GM21367 (cell line): Measurements from ENCODE around the gene PLEKHA6.

Experiments used
- ATAC-seq: cut with Tn5 transposase; IDR thresholded peaks from one replicate; pipeline ENCODE4 v1.9.1; 2021; ENCODE audit not compliant: unreplicated experiment

The PLEKHA6 gene

DNA sequence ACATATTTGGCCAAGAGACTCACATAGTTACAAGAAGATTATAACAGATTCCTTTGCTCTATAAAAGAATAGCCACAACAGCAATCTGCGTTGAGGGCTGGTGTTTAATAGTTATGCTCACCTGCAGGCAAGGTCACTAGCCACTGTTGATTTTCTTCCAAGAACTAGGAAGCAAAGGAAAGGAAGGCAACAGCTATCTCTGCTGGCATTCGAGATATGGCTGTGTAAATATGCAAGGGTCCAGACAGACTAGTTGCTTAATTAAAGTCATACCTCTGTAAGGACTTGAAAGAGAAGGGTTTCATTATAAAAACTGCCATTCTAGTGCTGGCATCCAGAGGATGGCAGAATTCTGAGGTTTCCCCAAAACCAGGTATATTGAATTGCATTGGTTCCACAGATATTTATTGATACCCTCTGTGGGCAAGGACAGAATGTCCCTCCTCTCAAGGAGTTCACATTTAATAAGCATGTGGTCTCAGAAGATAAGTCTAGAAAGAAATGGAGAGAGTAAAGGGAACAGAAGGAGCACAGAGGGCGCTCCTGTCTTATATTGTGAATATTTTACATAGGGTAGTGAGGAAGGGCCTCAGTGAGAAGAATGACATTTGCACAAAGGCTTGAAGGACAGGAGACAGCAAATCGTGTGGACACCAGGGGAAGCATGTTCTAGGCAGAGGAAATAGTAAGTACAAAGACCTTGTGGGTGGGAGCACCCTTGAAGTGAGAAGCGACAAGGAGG lies 23.6 kb upstream of the PLEKHA6 start:
- no peak for ATAC-seq

DNA sequence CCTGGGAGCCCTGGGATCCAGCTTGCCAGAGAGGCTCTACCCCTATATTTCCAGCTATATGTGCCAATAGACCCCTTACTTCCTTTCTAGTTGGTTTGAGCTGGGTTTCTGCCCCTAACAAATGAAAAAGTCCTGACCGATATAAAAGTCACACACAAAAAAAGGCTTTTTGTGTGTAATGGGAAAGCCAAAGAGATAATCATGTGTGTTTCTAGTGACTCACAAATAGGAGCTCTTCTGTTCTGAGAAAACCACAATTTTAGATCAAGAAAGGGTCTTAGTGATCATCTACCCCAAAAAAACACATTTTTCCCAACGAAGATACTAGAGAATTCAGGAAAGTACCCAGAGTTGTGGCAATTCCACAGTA lies 23.0 kb upstream of the PLEKHA6 start:
- no peak for ATAC-seq

DNA sequence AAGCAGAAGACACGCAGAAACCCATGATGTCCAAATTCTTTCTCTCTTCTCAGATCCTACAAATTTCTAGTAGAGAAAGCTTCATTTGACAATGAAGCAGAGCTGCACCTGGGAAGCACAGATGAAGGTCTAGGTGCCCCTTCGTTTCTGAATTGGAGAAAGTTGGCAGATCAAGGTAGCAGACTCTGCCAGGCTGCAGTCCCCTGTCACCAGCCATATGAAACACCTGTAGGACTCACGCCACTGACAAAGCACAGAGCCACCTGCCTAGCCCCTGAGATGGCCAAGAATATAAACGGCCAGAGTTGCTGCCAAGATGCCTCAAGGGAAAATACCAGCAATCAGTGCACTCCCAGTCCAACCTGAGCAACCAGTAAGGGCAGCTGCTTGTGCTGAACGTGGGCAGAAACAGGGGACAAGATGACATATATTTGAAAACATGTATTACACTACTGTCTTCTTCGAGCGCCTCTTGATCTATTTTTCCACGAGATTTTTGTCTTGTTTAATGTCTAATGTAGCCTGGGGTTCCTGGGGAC lies 20.6 kb upstream of the PLEKHA6 start:
- ATAC-seq, result no peak

DNA sequence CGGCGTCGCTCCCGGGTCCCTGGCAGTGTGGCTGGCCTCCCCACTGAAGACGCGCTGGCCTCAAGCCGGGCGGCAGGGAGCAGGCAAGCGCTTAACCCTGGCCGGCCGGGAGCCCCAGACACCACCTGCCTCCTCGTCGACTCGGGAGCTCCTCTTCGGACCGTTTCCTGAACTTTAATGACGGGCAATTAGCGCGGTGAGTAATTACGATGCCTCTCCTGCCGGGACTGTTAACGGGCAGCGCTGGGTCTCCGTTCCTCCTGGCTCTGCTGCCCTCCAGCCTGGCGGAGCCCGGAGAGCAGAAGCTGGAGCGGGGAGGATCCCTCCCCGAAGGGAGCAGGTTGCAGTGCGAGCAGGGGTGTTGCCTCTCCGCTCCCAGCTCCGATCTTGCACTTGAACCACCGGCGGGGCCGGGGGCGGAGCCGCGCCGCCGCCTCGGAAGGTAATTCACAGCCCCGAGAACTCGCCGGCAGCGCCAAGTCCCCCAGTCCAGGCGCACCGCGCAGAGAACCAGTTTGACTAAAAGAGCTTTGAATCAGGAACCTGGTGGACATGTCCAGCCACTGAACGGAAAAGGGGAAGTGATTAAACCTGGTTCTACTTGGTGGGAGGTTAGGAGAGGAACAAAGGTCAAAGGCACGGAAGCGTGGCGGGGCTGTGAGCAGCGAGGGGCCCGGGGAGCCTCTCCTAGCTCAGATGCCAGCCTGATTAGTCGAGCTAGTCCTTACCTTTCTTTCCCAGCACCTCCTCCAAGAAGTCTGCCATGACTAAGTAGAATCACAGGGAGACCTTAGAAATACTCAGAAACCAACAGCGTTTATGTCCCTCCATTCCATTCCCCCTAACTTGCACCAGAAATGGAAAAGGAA lies 18.3 kb upstream of the PLEKHA6 start:
- ATAC-seq, result no peak

DNA sequence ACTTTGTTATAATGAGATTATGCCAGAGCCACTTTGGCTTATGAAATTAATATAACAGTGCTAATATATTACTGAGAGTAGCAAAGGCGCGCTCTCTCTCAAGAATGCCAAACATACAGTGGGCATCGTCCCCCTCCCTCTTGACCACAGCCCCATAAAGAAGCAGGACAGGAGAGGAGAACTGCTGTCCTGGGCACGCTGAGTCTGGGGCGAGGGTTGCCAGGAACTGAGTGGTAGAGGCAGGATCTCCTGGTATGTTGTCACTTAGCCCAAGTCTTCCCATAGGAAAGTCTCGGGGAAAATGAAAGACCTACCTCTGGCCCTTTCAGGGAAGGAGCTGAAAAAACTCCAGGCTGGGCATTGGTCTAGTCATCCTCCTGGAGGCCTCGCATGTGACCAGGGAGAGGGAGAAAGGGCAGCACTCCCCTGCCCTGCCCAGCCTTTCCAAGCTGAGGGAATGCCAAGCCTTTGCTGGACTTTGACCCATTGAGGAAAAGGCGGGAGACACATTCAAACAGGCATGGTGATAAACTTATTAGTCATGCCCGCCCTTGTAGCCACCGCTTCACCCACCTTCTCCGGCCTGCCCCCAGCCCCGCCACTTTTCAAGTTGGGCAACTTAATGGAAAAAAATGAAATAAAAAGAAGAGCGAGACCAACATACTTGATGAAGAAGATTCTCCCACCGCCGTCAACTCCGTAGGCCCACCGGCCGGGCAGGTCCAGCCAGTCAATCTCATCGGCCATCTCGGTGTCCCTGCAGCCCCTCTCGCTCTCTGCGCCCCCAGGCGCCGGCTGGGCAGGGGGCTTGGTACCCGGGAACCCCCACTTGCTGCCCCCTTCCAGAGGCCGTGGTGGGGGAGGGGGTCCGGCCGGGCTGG lies 17.4 kb upstream of the PLEKHA6 start:
- ATAC-seq, result no peak

DNA sequence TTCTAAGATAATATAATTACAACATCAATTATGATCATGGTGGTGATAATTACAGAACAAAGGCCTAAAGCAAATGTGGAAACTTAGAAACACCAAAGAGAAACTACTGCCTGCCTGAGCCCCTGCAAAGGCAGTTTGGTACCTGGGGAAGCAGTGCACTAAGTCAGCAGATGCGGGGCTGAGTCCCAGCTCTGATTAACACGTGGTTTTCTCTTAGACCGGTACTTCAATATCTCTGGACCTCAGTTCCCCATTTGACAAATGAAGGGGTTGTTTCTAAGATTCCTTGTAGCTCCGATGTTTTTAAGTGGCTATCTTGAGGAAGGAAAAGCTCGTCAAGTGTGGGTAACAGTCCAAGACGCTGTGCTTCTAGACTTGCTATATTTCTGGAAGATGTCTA lies 16.7 kb upstream of the PLEKHA6 start:
- no peak for ATAC-seq

DNA sequence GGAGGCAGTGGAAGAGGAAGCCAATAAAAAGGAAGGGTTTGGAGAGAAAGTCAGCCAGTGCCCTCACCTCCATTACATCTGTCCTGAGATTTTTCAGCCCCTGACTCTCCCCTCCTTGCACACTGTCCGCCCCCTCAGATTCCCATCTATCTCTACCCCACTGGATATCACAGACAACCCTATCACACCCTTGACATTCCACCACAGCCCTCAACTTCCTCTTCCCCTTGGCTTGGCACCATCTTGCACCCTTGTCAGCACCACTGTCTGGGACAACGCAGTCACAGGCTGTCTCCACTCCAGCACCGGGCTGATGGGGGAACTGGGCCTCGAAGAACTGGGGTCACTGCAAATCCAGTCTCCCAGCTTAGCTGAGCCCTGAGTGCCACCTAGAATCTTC lies 14.2 kb upstream of the PLEKHA6 start:
- ATAC-seq, result no peak

GRCh38 chr1:204370176-204370575 lies 10.4 kb upstream of the PLEKHA6 start:
- ATAC-seq, result no peak

- ATAC-seq, result no peak
Measured at GRCh38 chr1:204368996-204369726, 9.4 kb upstream of the PLEKHA6 start.

DNA sequence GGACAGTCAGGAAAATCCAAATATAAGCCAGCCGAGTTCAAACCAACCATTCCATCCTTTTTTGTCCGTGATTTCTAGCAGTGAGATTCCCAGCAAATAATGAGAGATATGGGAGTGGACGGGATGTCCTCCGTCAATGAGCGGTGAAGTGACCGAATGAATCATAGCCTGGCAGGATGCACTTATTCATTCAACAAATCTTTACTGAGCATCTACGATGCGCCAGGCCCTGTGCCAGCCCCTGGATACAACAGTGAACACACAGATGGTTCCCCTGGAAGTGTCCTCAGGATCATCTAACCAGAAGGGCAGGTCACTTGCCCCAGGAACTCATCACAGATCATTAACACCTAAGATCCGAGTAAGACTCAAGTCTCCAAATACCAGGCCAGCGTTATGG lies 8.2 kb upstream of the PLEKHA6 start:
- no peak for ATAC-seq

- no peak for ATAC-seq
Measured at GRCh38 chr1:204367193-204367858, 7.6 kb upstream of the PLEKHA6 start.

DNA sequence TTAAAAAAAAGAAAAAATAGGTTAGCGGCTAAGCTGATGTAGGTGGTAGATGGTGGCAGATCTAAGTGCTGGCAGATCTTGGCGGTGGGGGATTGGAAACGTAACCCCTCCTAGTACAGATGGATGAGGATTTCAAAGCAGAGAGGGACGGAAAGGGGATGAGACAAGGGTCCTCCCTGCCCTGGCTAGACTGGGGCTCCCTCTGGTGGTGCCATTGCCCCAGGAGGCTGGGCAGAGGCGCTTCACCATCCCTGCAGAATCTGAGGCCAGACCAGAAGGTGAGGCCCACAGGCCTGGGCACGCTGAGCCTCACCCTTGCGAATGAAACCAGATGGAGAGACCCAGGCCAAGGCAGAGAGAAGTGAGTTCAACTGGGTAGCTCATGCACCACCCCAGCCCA lies 7.0 kb upstream of the PLEKHA6 start:
- ATAC-seq, result no peak

- no peak for ATAC-seq
Measured at GRCh38 chr1:204363335-204364114, 3.8 kb upstream of the PLEKHA6 start.

DNA sequence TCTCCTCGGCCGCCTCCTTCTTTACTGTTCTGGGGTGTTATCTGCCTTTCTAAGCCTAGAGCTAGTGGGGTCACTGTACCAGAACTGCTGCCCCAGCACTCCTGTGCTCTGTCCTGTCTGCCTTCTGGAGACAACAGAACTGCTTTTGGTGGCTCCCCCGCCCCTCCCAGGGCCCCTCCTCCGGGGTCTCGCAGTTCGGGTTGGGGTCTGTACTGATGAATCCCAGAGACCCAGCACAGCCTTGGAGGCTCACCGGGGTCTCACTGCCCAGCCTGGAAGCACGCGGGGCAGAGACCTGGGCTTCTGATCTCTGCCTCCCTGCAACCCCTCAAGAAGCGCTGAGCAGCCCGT lies 3.2 kb upstream of the PLEKHA6 start:
- no peak for ATAC-seq

- ATAC-seq, result no peak
Measured at GRCh38 chr1:204361781-204362180, 2.1 kb upstream of the PLEKHA6 start.

DNA sequence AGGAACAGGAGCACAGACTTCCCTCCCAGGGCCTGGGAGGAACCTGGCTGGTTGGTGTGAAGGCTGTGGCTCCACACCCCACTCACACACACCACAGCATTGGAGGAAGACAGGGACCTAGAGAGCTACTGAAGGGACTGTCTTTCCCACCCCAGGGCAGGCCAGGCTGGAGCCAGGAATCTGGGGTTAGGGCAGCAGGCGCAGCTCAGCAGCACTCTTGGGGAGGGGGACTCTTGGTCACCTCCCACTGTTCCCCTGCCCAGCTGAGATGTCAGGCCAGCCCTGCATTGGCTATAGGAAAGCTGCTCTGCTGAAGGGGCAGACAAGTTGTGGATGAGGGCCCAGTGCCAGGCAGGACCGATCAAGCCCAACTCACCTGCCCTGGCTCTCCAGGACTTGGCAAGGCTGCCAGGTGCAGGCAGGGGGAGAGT lies 1.6 kb upstream of the PLEKHA6 start:
- no peak for ATAC-seq

DNA sequence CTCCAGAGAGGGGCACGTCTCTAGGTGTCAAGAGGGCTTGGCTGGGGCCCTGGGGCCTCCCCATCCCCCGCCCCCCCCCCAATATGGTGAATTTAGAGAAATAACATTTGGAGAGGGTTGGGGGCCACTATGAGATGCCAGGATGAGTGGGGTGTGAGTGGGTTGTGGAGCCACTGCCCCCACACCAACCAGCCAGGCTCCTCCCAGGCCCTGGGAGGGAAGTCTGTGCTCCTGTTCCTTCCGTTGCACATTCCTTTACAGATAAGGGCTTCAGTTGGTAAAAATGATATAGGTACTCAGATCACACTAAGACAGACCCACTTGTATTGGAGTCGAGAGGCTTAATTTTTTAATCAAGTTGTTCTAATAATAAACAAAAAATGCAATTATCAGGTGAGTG lies 585 bp upstream of the PLEKHA6 start:
- ATAC-seq, result no peak

GRCh38 chr1:204359131-204359473 lies 627 bp downstream of the PLEKHA6 start:
- no peak for ATAC-seq

GRCh38 chr1:204358605-204359004 lies 1.1 kb downstream of the PLEKHA6 start:
- ATAC-seq, result no peak
